WTC11 (cell line): Measurements from ENCODE around the gene SAMM50. TPM values are rescaled to one million over a fixed set of nuclear protein-coding genes. Genes with fewer than 3 reads are reported as not detected.

Experiments
- ATAC-seq: fragments of 200-7000 bp; cut with Tn5 transposase; 2 replicates; pipeline ENCODE4 v1.10.0; 2021; ENCODE audit warnings: mild to moderate bottlenecking, moderate library complexity
- CTCF ChIA-PET: fragments of 300-600 bp; sonication (Branson Sonifier 250); formaldehyde crosslinking; loops from one replicate; lab custom pipeline; 2021; ENCODE audit warnings: antibody characterized with exemption; lab: Charles Lee
- POLR2A ChIA-PET: fragments of 350-600 bp; sonication (Branson Sonifier 250); formaldehyde crosslinking; loops from one replicate; lab custom pipeline; 2021; ENCODE audit warnings: antibody characterized with exemption; lab: Charles Lee
- DNase-seq: peaks from one replicate; pipeline ENCODE4 v3.0.0; 2021; ENCODE audit warnings: low spot score
- H3K27ac Mint-ChIP-seq: 2 replicates; pipeline ENCODE4 v1.8.0; 2021; ENCODE audit warnings: mixed read lengths
- H3K27me3 Mint-ChIP-seq: 2 replicates; pipeline ENCODE4 v1.8.0; 2021; ENCODE audit warnings: low read depth, mild to moderate bottlenecking, moderate library complexity, mixed read lengths
- H3K36me3 Mint-ChIP-seq: 2 replicates; pipeline ENCODE4 v1.8.0; 2021; ENCODE audit warnings: mixed read lengths
- H3K4me1 Mint-ChIP-seq: 2 replicates; pipeline ENCODE4 v1.8.0; 2022; ENCODE audit warnings: mixed read lengths
- H3K4me3 Mint-ChIP-seq: 2 replicates; pipeline ENCODE4 v1.8.0; 2021; ENCODE audit warnings: mild to moderate bottlenecking, moderate library complexity, mixed read lengths
- H3K9me3 Mint-ChIP-seq: 2 replicates; pipeline ENCODE4 v1.8.0; 2021; ENCODE audit warnings: mixed read lengths
- ATF1 ChIP-seq: sonication (generic); formaldehyde crosslinking; IDR thresholded peaks from 2 replicates; pipeline ENCODE4 v1.8.1; 2023; ENCODE audit warnings: mild to moderate bottlenecking, moderate library complexity, missing genetic modification reagents
- CREB1 ChIP-seq: sonication (generic); formaldehyde crosslinking; IDR thresholded peaks from 2 replicates; pipeline ENCODE4 v1.8.0; 2023; ENCODE audit warnings: mild to moderate bottlenecking, missing genetic modification reagents
- ELF4 ChIP-seq: sonication (generic); formaldehyde crosslinking; IDR thresholded peaks from 2 replicates; pipeline ENCODE4 v1.8.1; 2022; ENCODE audit warnings: low read depth, mild to moderate bottlenecking, moderate library complexity, missing genetic modification reagents
- EMX1 ChIP-seq: fragments of 250-450 bp; sonication (Bioruptor Pico); IDR thresholded peaks from 2 replicates; pipeline ENCODE4 v1.8.0; 2021; ENCODE audit warnings: mild to moderate bottlenecking
- FOXK1 ChIP-seq: sonication (generic); formaldehyde crosslinking; IDR thresholded peaks from 2 replicates; pipeline ENCODE4 v1.8.0; 2022; ENCODE audit warnings: mild to moderate bottlenecking, moderate library complexity, missing genetic modification reagents
- MXD4 ChIP-seq: fragments of 250-450 bp; sonication (Bioruptor Pico); IDR thresholded peaks from 2 replicates; pipeline ENCODE4 v1.8.0; 2021; ENCODE audit warnings: mild to moderate bottlenecking, moderate library complexity, borderline replicate concordance
- NFATC4 ChIP-seq: fragments of 250-450 bp; sonication (Bioruptor Pico); IDR thresholded peaks from 2 replicates; pipeline ENCODE4 v1.9.0; 2021; ENCODE audit warnings: mild to moderate bottlenecking
- NFE2L1 ChIP-seq: sonication (generic); formaldehyde crosslinking; IDR thresholded peaks from 2 replicates; pipeline ENCODE4 v1.8.1; 2023; ENCODE audit warnings: missing genetic modification reagents
- NFYB ChIP-seq: sonication (generic); formaldehyde crosslinking; conservative IDR thresholded peaks from 2 replicates; pipeline ENCODE4 v1.8.0; 2022; ENCODE audit warnings: low read depth, missing genetic modification reagents
- NR1H2 ChIP-seq: sonication (generic); formaldehyde crosslinking; IDR thresholded peaks from 2 replicates; pipeline ENCODE4 v1.9.0; 2021; ENCODE audit warnings: mild to moderate bottlenecking, moderate library complexity, missing genetic modification reagents
- NR2C2 ChIP-seq: sonication (generic); formaldehyde crosslinking; IDR thresholded peaks from 2 replicates; pipeline ENCODE4 v1.8.0; 2022; ENCODE audit warnings: mild to moderate bottlenecking, missing genetic modification reagents
- RELA ChIP-seq: sonication (generic); formaldehyde crosslinking; IDR thresholded peaks from 2 replicates; pipeline ENCODE4 v1.8.1; 2022; ENCODE audit warnings: missing genetic modification reagents, mild to moderate bottlenecking, borderline replicate concordance
- RORB ChIP-seq: fragments of 250-450 bp; sonication (Bioruptor Pico); IDR thresholded peaks from 2 replicates; pipeline ENCODE4 v1.9.0; 2021; ENCODE audit warnings: mild to moderate bottlenecking
- SMAD3 ChIP-seq: sonication (generic); formaldehyde crosslinking; IDR thresholded peaks from 2 replicates; pipeline ENCODE4 v1.8.0; 2022; ENCODE audit warnings: missing genetic modification reagents, mild to moderate bottlenecking, borderline replicate concordance
- USF1 ChIP-seq: sonication (generic); formaldehyde crosslinking; IDR thresholded peaks from 2 replicates; pipeline ENCODE4 v1.8.0; 2022; ENCODE audit warnings: mild to moderate bottlenecking, missing genetic modification reagents
- ZBTB21 ChIP-seq: sonication (generic); formaldehyde crosslinking; IDR thresholded peaks from 2 replicates; pipeline ENCODE4 v1.8.1; 2023; ENCODE audit warnings: mild to moderate bottlenecking, missing genetic modification reagents, borderline replicate concordance
- total RNA-seq: library from RNA; stranded (reverse); gene quantifications from 3 replicates; pipeline ENCODE4 v1.2.3, GENCODE V29; 2021
- TF ChIP-seq, protein P1 (sequence below): sonication (generic); formaldehyde crosslinking; IDR thresholded peaks from 2 replicates; pipeline ENCODE4 v1.8.1; 2023; ENCODE audit warnings: mild to moderate bottlenecking, missing genetic modification reagents, borderline replicate concordance
- TF ChIP-seq, protein P2 (sequence below): fragments of 250-450 bp; sonication (Bioruptor Pico); IDR thresholded peaks from 2 replicates; pipeline ENCODE4 v1.9.0; 2021; ENCODE audit warnings: mild to moderate bottlenecking, borderline replicate concordance

Gene SAMM50
- total RNA-seq, 1 experiment from 2014 or later: 72.1 TPM

GRCh38 chr22:43928908-43929307, 26.3 kb upstream of the SAMM50 start:
- Mint-ChIP-seq H3K36me3 (peaks cover 55% of the 10 kb centered on the region), H3K27me3 (no peaks in the 10 kb centered on the region), H3K27ac (no peak overlapping the region), H3K4me1 (peaks cover 11% of the 10 kb centered on the region), H3K9me3 (no peaks in the 10 kb centered on the region), H3K4me3 (no peak overlapping the region)
- POLR2A ChIA-PET: no interaction called here
- CTCF ChIA-PET: interaction anchor here (0.8 to 1.0 kb wide), 2 partner anchors 17 to 46 kb away, joined by 3 read pairs; no protein-coding TSS in a partner anchor
- TF ChIP-seq USF1 (no peak), EMX1 (no peak), NFYB (CRISPR knock-in tag) (no peak), FOXK1 (CRISPR knock-in tag) (no peak), ELF4 (CRISPR knock-in tag) (no peak)
- DNase-seq (no peak), ATAC-seq (no peak)

DNA sequence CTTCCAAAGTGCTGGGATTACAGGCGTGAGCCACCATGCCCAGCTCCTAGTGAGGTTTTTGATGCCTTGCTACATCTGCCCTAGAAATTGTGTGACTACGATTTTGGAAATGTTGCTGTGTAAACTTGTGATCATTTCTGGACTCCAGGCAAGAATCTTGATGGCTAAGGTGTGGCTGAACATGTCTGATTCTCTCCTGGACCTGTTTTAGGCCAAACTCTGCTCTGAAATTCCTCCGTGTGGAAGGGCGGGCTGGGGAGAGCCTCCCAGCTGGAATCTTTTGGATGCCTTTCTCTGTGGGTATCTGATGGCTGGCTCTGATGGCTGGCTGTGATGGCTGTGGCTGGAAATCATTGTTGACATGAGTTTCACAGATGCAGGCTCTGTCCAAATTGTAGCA, 23.5 kb upstream of the SAMM50 start:
- Mint-ChIP-seq H3K27me3 (no peaks in the 10 kb centered on the region), H3K27ac (no peak overlapping the region)
- DNase-seq: no peak
- POLR2A ChIA-PET: no interaction called here
- no peak for ATAC-seq
- no peak for TF ChIP-seq RORB (CRISPR knock-in tag)
- TF ChIP-seq NR2C2 (CRISPR knock-in tag): no peak
- no peak for TF ChIP-seq CREB1 (CRISPR knock-in tag)
- TF ChIP-seq, protein P1, sequence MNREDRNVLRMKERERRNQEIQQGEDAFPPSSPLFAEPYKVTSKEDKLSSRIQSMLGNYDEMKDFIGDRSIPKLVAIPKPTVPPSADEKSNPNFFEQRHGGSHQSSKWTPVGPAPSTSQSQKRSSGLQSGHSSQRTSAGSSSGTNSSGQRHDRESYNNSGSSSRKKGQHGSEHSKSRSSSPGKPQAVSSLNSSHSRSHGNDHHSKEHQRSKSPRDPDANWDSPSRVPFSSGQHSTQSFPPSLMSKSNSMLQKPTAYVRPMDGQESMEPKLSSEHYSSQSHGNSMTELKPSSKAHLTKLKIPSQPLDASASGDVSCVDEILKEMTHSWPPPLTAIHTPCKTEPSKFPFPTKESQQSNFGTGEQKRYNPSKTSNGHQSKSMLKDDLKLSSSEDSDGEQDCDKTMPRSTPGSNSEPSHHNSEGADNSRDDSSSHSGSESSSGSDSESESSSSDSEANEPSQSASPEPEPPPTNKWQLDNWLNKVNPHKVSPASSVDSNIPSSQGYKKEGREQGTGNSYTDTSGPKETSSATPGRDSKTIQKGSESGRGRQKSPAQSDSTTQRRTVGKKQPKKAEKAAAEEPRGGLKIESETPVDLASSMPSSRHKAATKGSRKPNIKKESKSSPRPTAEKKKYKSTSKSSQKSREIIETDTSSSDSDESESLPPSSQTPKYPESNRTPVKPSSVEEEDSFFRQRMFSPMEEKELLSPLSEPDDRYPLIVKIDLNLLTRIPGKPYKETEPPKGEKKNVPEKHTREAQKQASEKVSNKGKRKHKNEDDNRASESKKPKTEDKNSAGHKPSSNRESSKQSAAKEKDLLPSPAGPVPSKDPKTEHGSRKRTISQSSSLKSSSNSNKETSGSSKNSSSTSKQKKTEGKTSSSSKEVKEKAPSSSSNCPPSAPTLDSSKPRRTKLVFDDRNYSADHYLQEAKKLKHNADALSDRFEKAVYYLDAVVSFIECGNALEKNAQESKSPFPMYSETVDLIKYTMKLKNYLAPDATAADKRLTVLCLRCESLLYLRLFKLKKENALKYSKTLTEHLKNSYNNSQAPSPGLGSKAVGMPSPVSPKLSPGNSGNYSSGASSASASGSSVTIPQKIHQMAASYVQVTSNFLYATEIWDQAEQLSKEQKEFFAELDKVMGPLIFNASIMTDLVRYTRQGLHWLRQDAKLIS (CRISPR knock-in tag): no peak
- TF ChIP-seq, protein P2, sequence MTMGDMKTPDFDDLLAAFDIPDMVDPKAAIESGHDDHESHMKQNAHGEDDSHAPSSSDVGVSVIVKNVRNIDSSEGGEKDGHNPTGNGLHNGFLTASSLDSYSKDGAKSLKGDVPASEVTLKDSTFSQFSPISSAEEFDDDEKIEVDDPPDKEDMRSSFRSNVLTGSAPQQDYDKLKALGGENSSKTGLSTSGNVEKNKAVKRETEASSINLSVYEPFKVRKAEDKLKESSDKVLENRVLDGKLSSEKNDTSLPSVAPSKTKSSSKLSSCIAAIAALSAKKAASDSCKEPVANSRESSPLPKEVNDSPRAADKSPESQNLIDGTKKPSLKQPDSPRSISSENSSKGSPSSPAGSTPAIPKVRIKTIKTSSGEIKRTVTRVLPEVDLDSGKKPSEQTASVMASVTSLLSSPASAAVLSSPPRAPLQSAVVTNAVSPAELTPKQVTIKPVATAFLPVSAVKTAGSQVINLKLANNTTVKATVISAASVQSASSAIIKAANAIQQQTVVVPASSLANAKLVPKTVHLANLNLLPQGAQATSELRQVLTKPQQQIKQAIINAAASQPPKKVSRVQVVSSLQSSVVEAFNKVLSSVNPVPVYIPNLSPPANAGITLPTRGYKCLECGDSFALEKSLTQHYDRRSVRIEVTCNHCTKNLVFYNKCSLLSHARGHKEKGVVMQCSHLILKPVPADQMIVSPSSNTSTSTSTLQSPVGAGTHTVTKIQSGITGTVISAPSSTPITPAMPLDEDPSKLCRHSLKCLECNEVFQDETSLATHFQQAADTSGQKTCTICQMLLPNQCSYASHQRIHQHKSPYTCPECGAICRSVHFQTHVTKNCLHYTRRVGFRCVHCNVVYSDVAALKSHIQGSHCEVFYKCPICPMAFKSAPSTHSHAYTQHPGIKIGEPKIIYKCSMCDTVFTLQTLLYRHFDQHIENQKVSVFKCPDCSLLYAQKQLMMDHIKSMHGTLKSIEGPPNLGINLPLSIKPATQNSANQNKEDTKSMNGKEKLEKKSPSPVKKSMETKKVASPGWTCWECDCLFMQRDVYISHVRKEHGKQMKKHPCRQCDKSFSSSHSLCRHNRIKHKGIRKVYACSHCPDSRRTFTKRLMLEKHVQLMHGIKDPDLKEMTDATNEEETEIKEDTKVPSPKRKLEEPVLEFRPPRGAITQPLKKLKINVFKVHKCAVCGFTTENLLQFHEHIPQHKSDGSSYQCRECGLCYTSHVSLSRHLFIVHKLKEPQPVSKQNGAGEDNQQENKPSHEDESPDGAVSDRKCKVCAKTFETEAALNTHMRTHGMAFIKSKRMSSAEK: no peak
- TF ChIP-seq NFATC4 (CRISPR knock-in tag): no peak
- no peak for TF ChIP-seq MXD4
- no peak for TF ChIP-seq USF1
- no peak for TF ChIP-seq SMAD3 (CRISPR knock-in tag)
- TF ChIP-seq NFYB (CRISPR knock-in tag): no peak
- no peak for TF ChIP-seq ATF1 (CRISPR knock-in tag)
- TF ChIP-seq NFE2L1 (CRISPR knock-in tag): no peak
- no peak for TF ChIP-seq NR1H2
- no peak for TF ChIP-seq RELA (CRISPR knock-in tag)
- no peak for TF ChIP-seq ZBTB21 (CRISPR knock-in tag)
- TF ChIP-seq, all 79 proteins: peak for 0
- H3K4me3 Mint-ChIP-seq: no peak overlapping the region
- H3K9me3 Mint-ChIP-seq: no peaks in the 10 kb centered on the region
- CTCF ChIA-PET: interaction anchor here (1.2 to 3.6 kb wide), 3 partner anchors 14 to 61 kb away, joined by 3 to 22 read pairs (median 7); no protein-coding TSS in a partner anchor
- H3K36me3 Mint-ChIP-seq: peaks cover 77% of the 10 kb centered on the region
- no peaks in the 10 kb centered on the region for H3K4me1 Mint-ChIP-seq
